Pancreas (tissue), 10 donors: ENCODE data around the gene TIAM1. TPM values are rescaled to one million over a fixed set of nuclear protein-coding genes. Genes with fewer than 3 reads are reported as not detected.
A peak's percentile ranks its signal among the peaks of the same experiment; 100 is the strongest.

Source experiments
- ATAC-seq, 4 donors: fragments of 200-7000 bp; cut with Tn5 transposase; one replicate each; pipeline versions ENCODE4 v1.8.0 to v1.9.1; 2020; ENCODE audit warnings: mild to moderate bottlenecking in 4 of 4, moderate library complexity in 4 of 4
- DNase-seq, 6 donors: peaks; one replicate each; pipeline ENCODE4 v3.0.0-alpha.2; 2020
- FAIRE-seq: peaks from 2 replicates; lab custom pipeline; 2012; peaks lifted over from hg19 to GRCh38; lab: Jason Lieb, UNC
- H3K27ac ChIP-seq, 4 donors: fragments of 200-600 bp; sonication (generic); 1 replicate in 3 of 4; 2 replicates in 1 of 4; pipeline versions ENCODE4 v1.5.0 to v1.8.0; 2020
- H3K27me3 ChIP-seq, 4 donors: fragments of 200-600 bp; one replicate each; pipeline ENCODE4 v1.8.0; 2021
- H3K36me3 ChIP-seq, 3 donors: fragments of 200-600 bp; sonication (generic) in 1 of 3; one replicate each; pipeline versions ENCODE4 v1.5.0 to v1.8.0; 2020 to 2021
- H3K4me1 ChIP-seq, 3 donors: fragments of 200-600 bp; one replicate each; pipeline ENCODE4 v1.8.0; 2021
- H3K4me3 ChIP-seq, 4 donors: fragments of 200-600 bp; sonication (generic) in 2 of 4; one replicate each; pipeline versions ENCODE4 v1.5.0 to v1.8.0; 2020 to 2021
- H3K9me3 ChIP-seq, 4 donors: fragments of 200-600 bp; one replicate each; pipeline ENCODE4 v1.8.0; 2021
- WGBS, 2 donors: extraction: QIAGEN DNeasy Blood & Tissue Kit; methylation state at CpG; one replicate each; pipeline ENCODE4 v1.1.7; 2013; 5-methylcytosine and 5-hydroxymethylcytosine counted together
- intact Hi-C, 3 donors: fragments of 100-400 bp; cut with DNase I; formaldehyde crosslinking; loops; one replicate each; pipeline versions ENCODE4 v1.11.1 to v1.14.2; 2022
- polyA plus RNA-seq, 2 donors: library from polyadenylated mRNA; stranded (reverse); fragments of 200-250 nt; gene quantifications; one replicate each; pipeline ENCODE4 v1.2.3, GENCODE V29; 2013
- total RNA-seq, 6 donors: library from RNA; stranded (reverse); fragmentation: NEBNext Ultra II Directional in 4 of 6; extraction: Animal tissue kit (Norgen Biotek cat#: 25700) in 4 of 6; gene quantifications; one replicate each; pipeline versions ENCODE4 v1.2.1 to v1.2.4, GENCODE V29; 2021 to 2023
- TF ChIP-seq, protein P1 (sequence below), 4 donors: fragments of 200-600 bp; sonication (generic) in 3 of 4; IDR thresholded peaks; one replicate each; pipeline versions ENCODE4 v1.5.0 to v1.8.0; 2021; ENCODE audit warnings: antibody characterized with exemption in 4 of 4
- donor health status: healthy with polysubstance abuse.
- donor health status: DM: no; HTN: no; CAD: no; lungs with moderate emphysema.
- donor health status: DM: no; HTN: no; CAD: no.
- donor health status: control.
- donor health status: control.
- donor health status: Bipolar disorder and iron deficiency.
- donor health status: DM: yes; HTN: yes; CAD: no.
- donor health status: DM: no; HTN: no; CAD: no.
- donor health status: DM: no; HTN: no; CAD: no.
- donor health status: DM: yes; HTN: yes; CAD: no.

Gene TIAM1
- total and polyA plus RNA-seq, 8 donors, result 1.7 to 7.7 (median 4.0) TPM

DNA sequence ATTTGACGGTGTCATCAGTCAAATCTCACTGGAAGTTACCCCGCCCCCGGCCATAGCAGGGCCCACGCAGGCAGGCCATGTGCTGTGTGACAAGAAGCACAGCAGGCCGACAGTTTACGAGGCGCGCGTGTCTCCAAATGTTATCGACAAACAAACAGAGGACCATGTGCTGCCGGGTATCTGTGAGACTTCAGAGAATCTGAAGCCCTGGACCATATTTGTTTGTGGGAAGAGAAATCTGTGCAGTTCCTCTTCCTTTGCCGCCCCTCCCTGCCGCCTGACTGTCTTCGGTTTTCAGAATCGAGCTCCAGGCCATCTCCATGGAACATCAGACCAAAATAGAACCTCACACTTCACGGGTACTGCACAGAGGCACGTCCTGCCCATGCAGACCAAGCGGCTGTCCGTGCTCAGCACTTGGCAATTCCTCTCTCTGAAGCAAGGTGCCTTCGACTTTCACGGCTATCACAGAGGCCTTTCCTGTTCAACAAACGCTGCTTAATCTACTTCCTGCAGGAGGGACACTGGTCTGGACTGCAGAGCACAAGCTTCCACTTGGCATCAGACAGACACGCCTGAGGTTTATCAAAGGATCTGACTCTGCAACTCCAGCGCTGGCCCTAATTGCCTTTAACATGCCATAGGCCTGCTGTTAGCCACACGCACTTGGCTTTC, 170.0 kb downstream of the TIAM1 start:
- 53 to 55% methylated on average over 25 of the region's 25 CpGs for WGBS, 2 donors
- Histone ChIP-seq H3K27ac (peak overlapping the region in 2 of 4 donors; percentile 19 to 47), H3K36me3 (no peaks in the 10 kb centered on the region), H3K9me3 (no peaks in the 10 kb centered on the region), H3K4me3 (no peak overlapping the region), H3K27me3 (no peaks in the 10 kb centered on the region), H3K4me1 (no peaks in the 10 kb centered on the region)
- intact Hi-C loops, result no loop called here
- peak in 2 of 6 donors; percentile 4 to 31 for DNase-seq
- TF ChIP-seq, protein P1, sequence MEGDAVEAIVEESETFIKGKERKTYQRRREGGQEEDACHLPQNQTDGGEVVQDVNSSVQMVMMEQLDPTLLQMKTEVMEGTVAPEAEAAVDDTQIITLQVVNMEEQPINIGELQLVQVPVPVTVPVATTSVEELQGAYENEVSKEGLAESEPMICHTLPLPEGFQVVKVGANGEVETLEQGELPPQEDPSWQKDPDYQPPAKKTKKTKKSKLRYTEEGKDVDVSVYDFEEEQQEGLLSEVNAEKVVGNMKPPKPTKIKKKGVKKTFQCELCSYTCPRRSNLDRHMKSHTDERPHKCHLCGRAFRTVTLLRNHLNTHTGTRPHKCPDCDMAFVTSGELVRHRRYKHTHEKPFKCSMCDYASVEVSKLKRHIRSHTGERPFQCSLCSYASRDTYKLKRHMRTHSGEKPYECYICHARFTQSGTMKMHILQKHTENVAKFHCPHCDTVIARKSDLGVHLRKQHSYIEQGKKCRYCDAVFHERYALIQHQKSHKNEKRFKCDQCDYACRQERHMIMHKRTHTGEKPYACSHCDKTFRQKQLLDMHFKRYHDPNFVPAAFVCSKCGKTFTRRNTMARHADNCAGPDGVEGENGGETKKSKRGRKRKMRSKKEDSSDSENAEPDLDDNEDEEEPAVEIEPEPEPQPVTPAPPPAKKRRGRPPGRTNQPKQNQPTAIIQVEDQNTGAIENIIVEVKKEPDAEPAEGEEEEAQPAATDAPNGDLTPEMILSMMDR (IDR thresholded peaks at IDR 0.05), result no peak
- FAIRE-seq, result no peak
- peak in 3 of 4 donors; percentile 62 to 70 (median 66) for ATAC-seq

DNA sequence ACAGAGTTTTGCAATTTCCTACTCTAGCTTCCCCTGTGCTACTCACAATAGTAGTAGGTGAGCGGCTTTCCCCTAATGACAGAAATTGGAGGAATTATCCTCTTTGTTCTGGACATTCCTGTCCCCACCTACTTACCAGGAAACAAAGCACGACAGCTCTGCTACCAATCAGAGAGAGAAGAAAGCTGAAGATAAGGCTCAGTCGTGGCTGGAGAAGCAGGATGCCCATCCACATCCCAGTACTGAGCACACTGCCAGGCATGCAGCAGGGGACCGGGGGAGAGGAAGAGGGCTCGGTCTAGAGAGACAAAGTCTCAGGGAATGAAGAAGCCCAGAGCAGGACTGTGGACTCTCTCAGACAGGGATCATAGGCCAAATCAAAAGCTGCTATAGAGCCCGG, 171.7 kb downstream of the TIAM1 start:
- no peak overlapping the region for H3K4me3 ChIP-seq
- ATAC-seq (no peak), DNase-seq (no peak), FAIRE-seq (no peak)
- TF ChIP-seq, protein P1 (IDR thresholded peaks at IDR 0.05), result no peak
- no peaks in the 10 kb centered on the region for H3K27me3 ChIP-seq
- H3K4me1 ChIP-seq, result no peaks in the 10 kb centered on the region
- intact Hi-C loops, result no loop called here
- WGBS, 2 donors, result 58 to 64% methylated on average over 6 of the region's 6 CpGs
- H3K36me3 ChIP-seq, result no peaks in the 10 kb centered on the region
- H3K9me3 ChIP-seq, result no peaks in the 10 kb centered on the region
- no peak overlapping the region for H3K27ac ChIP-seq

DNA sequence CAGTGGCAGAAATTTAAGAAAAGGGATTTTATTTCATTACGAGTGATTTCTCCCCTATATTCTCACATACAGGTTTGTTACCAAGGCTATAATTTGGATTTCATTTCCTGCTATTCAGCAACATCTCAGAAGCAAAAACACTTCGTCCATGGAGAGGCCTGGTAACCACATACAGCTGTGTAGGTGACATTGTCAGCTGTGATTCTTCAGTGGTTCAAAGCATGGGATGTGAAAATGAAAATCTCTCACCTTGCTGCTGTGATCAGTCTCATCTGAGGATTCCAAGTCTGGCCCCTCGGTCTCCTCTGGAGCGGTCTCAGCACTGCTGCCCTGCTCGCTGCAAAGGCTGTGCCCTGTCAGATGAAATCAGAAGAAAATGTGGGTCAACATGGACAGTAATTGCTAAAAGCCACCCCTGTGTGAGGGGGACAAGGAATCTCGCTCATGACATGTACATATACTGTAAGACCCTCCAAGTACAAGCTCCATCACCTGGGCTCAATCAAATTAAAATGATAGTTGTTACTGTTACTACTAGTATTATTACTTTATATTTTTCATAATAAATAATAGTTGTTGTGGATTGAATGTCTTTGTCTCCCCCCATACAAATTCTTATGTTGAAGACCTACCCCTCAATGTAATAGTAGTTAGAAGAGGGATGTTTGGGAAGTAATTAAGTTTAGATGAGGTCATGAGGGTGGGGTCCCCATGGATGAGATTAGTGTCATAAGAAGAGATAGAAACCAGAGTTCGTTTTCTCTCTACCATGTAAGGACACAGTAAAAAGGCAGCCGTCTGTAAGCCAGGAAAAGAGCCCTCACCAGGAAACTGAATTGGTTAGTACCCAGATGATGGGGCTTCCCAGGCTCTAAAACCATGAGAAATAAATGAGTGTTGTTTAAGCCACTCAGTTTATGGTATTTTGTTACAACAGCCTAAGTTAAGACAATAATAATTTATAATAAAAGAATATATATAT, 179.1 kb downstream of the TIAM1 start:
- Histone ChIP-seq H3K36me3 (no peaks in the 10 kb centered on the region), H3K27me3 (no peaks in the 10 kb centered on the region), H3K4me1 (no peaks in the 10 kb centered on the region), H3K9me3 (no peaks in the 10 kb centered on the region), H3K4me3 (no peak overlapping the region), H3K27ac (no peak overlapping the region)
- ATAC-seq, result no peak
- TF ChIP-seq, protein P1 (IDR thresholded peaks at IDR 0.05), result no peak
- intact Hi-C loops, result no loop called here
- no peak for DNase-seq
- WGBS, 2 donors, result 70 to 84% methylated on average over 8 of the region's 8 CpGs
- FAIRE-seq, result no peak

DNA sequence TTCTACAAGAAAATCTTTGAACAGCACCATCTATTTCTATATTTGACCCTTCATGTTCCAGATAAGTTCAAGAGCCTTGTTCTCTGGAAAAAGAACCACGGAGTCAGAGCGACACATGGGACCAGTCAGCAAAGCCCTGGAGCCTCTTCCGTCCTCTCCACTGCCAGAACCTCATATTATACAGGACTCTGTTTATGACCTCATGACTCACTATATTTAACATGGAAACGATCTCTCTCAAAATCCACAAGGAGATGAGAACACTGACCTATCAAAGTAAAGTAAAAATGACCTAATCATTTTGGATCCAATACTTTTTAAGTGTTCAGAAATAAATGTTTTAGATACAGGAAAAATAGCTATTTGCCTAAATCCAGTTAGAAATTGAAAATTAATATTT, 181.2 kb downstream of the TIAM1 start:
- ATAC-seq, result peak in 1 of 4 donors; percentile 54
- Histone ChIP-seq H3K9me3 (no peaks in the 10 kb centered on the region), H3K36me3 (no peaks in the 10 kb centered on the region), H3K4me3 (no peak overlapping the region), H3K27me3 (no peaks in the 10 kb centered on the region), H3K4me1 (no peaks in the 10 kb centered on the region), H3K27ac (no peak overlapping the region)
- FAIRE-seq, result no peak
- 65 to 75% methylated on average over 4 of the region's 4 CpGs for WGBS, 2 donors
- DNase-seq, result no peak
- TF ChIP-seq, protein P1 (IDR thresholded peaks at IDR 0.05), result no peak
- intact Hi-C loops, result no loop called here
